HG03097 (cell line): ENCODE data around the gene SYNPO2L.
A peak's percentile ranks its signal among the peaks of the same experiment; 100 is the strongest.

Experiments used
- ATAC-seq: cut with Tn5 transposase; IDR thresholded peaks from one replicate; pipeline ENCODE4 v1.9.1; 2021; ENCODE audit not compliant: unreplicated experiment, low FRiP score

SYNPO2L gene

GRCh38 chr10:73649876-73650536, 5.8 kb downstream of the SYNPO2L start:
- no peak for ATAC-seq

- ATAC-seq = no peak
Observed at GRCh38 chr10:73648975-73649829, 6.6 kb downstream of the SYNPO2L start.

GRCh38 chr10:73647875-73648651, 7.8 kb downstream of the SYNPO2L start:
- ATAC-seq = no peak

- ATAC-seq = no peak
Observed at GRCh38 chr10:73647211-73647874, 8.5 kb downstream of the SYNPO2L start.

GRCh38 chr10:73646598-73647041, 9.2 kb downstream of the SYNPO2L start:
- no peak for ATAC-seq

- no peak for ATAC-seq
Observed at GRCh38 chr10:73645251-73645650, 10.6 kb downstream of the SYNPO2L start.

- ATAC-seq = no peak
Observed at GRCh38 chr10:73644767-73645166, 11.1 kb downstream of the SYNPO2L start.

GRCh38 chr10:73644015-73644743, 11.7 kb downstream of the SYNPO2L start:
- ATAC-seq = no peak

- ATAC-seq = no peak
Observed at GRCh38 chr10:73643362-73643761, 12.5 kb downstream of the SYNPO2L start.

GRCh38 chr10:73641328-73642060, 14.3 kb downstream of the SYNPO2L start, which contains the start of gene MYOZ1:
Gene MYOZ1, minus strand, starts transcription at chr10:73641474. Its CDS starts 1,457 bp downstream, at chr10:73640017.
- ATAC-seq = no peak

- no peak for ATAC-seq
Observed at GRCh38 chr10:73639286-73639685, 16.5 kb downstream of the SYNPO2L start.

GRCh38 chr10:73635781-73636180, 20.0 kb downstream of the SYNPO2L start:
- ATAC-seq = no peak

- no peak for ATAC-seq
Observed at GRCh38 chr10:73634421-73634820, 21.4 kb downstream of the SYNPO2L start.

- no peak for ATAC-seq
Observed at GRCh38 chr10:73629165-73629564, 26.7 kb downstream of the SYNPO2L start.

GRCh38 chr10:73628405-73628804, 27.4 kb downstream of the SYNPO2L start:
- no peak for ATAC-seq

- no peak for ATAC-seq
Observed at GRCh38 chr10:73627300-73627699, 28.5 kb downstream of the SYNPO2L start.

GRCh38 chr10:73625884-73626752, 29.7 kb downstream of the SYNPO2L start:
- peak; percentile 92 for ATAC-seq
